Tibial nerve (tissue), 4 donors: ENCODE data around the gene RGL4. TPM values are rescaled to one million over a fixed set of nuclear protein-coding genes. Genes with fewer than 3 reads are reported as not detected.

Experiments
- DNase-seq, 2 donors: peaks; one replicate each; pipeline ENCODE4 v3.0.0-alpha.2; 2019; ENCODE audit warnings: low spot score in 2 of 2
- H3K27ac ChIP-seq, 4 donors: fragments of 200-600 bp; sonication (generic) in 3 of 4; one replicate each; pipeline ENCODE4 v1.5.1; 2017 to 2019; ENCODE audit warnings: mild to moderate bottlenecking in 1 of 4
- H3K27me3 ChIP-seq, 2 donors: fragments of 200-600 bp; sonication (generic) in 1 of 2; one replicate each; pipeline versions ENCODE4 v1.5.1 to v1.6.0; 2017 to 2019
- H3K36me3 ChIP-seq, 3 donors: fragments of 200-600 bp; sonication (generic); one replicate each; pipeline ENCODE4 v1.5.1; 2018 to 2019
- H3K4me1 ChIP-seq, 4 donors: fragments of 200-600 bp; sonication (generic) in 3 of 4; one replicate each; pipeline ENCODE4 v1.5.1; 2017 to 2019
- H3K4me3 ChIP-seq, 4 donors: fragments of 200-600 bp; sonication (generic) in 3 of 4; one replicate each; pipeline ENCODE4 v1.5.1; 2017 to 2019; ENCODE audit warnings: mild to moderate bottlenecking in 1 of 4, moderate library complexity in 1 of 4
- H3K9me3 ChIP-seq, 4 donors: fragments of 200-600 bp; sonication (generic) in 3 of 4; one replicate each; pipeline ENCODE4 v1.5.1; 2017 to 2019
- CTCF ChIP-seq, 5 experiments: fragments of 200-600 bp in 3 of 5; fragments of 450-650 bp in 2 of 5; sonication (generic) in 3 of 5; IDR thresholded peaks; one replicate each; pipeline ENCODE4 v1.5.1; 2016 to 2019; ENCODE audit warnings: antibody characterized with exemption in 5 of 5, mild to moderate bottlenecking in 3 of 5, moderate library complexity in 2 of 5
- EP300 ChIP-seq, 2 donors: sonication (generic); formaldehyde crosslinking; IDR thresholded peaks; one replicate each; pipeline ENCODE4 v1.6.1; 2017; ENCODE audit warnings: antibody characterized with exemption in 2 of 2, mild to moderate bottlenecking in 1 of 2
- POLR2A ChIP-seq, 2 donors: fragments of 450-650 bp; IDR thresholded peaks; one replicate each; pipeline ENCODE4 v1.6.1; 2017; ENCODE audit warnings: antibody characterized with exemption in 2 of 2, mild to moderate bottlenecking in 2 of 2, moderate library complexity in 2 of 2
- WGBS, 2 donors: methylation state at CpG; one replicate each; pipeline ENCODE4 v1.1.5; 2018; 5-methylcytosine and 5-hydroxymethylcytosine counted together
- total RNA-seq, 4 donors: library from RNA; depleted of rRNA; stranded (reverse); fragments of >200 nt; gene quantifications; one replicate each; pipeline ENCODE4 v1.1.0, GENCODE V29; 2016

The RGL4 gene
- total RNA-seq, 4 donors from 2014 or later, result not detected

GRCh38 chr22:23683545-23683944, 7.3 kb upstream of the RGL4 start:
- H3K9me3 ChIP-seq, result no peaks in the 10 kb centered on the region
- peaks cover 0 to 44% (median 10%) of the 10 kb centered on the region in 3 donors for H3K36me3 ChIP-seq
- H3K27ac ChIP-seq, result no peak overlapping the region
- peak in 1 of 2 donors; percentile 3 for DNase-seq
- no peaks in the 10 kb centered on the region for H3K27me3 ChIP-seq
- no peak for TF ChIP-seq CTCF (IDR thresholded peaks at IDR 0.05)
- no peak for TF ChIP-seq EP300 (IDR thresholded peaks at IDR 0.05)
- TF ChIP-seq POLR2A (IDR thresholded peaks at IDR 0.05), result no peak
- WGBS, 2 donors, result 82 to 84% methylated on average over 8 of the region's 8 CpGs
- H3K4me3 ChIP-seq, result no peak overlapping the region
- H3K4me1 ChIP-seq, result peaks cover 0 to 8% (median 0%) of the 10 kb centered on the region in 4 donors

- Histone ChIP-seq H3K4me1 (peaks cover 0 to 8% (median 0%) of the 10 kb centered on the region in 4 donors), H3K27ac (no peak overlapping the region), H3K27me3 (no peaks in the 10 kb centered on the region), H3K36me3 (peaks cover 0 to 47% (median 10%) of the 10 kb centered on the region in 3 donors), H3K4me3 (no peak overlapping the region), H3K9me3 (no peaks in the 10 kb centered on the region)
- DNase-seq, result peak in 1 of 2 donors; percentile 7
- 59 to 70% methylated on average over 5 to 6 of the region's 6 CpGs for WGBS, 2 donors
- TF ChIP-seq EP300 (IDR thresholded peaks at IDR 0.05) (no peak), CTCF (IDR thresholded peaks at IDR 0.05) (no peak)
These were observed 6.8 kb upstream of the RGL4 start for GRCh38 chr22:23684026-23684425.

GRCh38 chr22:23684561-23685031, 6.2 kb upstream of the RGL4 start:
- Histone ChIP-seq H3K4me1 (peaks cover 0 to 8% (median 0%) of the 10 kb centered on the region in 4 donors), H3K27me3 (no peaks in the 10 kb centered on the region), H3K27ac (no peak overlapping the region), H3K4me3 (no peak overlapping the region), H3K9me3 (no peaks in the 10 kb centered on the region), H3K36me3 (peaks cover 0 to 53% (median 10%) of the 10 kb centered on the region in 3 donors)
- peak in 1 of 2 donors; percentile 6 for DNase-seq
- 81 to 85% methylated on average over 8 of the region's 8 CpGs for WGBS, 2 donors
- no peak for TF ChIP-seq EP300 (IDR thresholded peaks at IDR 0.05)
- no peak for TF ChIP-seq CTCF (IDR thresholded peaks at IDR 0.05)
- no peak for TF ChIP-seq POLR2A (IDR thresholded peaks at IDR 0.05)

- H3K27ac ChIP-seq, result no peak overlapping the region
- TF ChIP-seq EP300 (IDR thresholded peaks at IDR 0.05) (no peak), CTCF (IDR thresholded peaks at IDR 0.05) (no peak), POLR2A (IDR thresholded peaks at IDR 0.05) (no peak)
- DNase-seq, result no peak
- peaks cover 0 to 8% (median 0%) of the 10 kb centered on the region in 4 donors for H3K4me1 ChIP-seq
- peaks cover 0 to 55% (median 10%) of the 10 kb centered on the region in 3 donors for H3K36me3 ChIP-seq
- WGBS, 2 donors, result 91 to 100% methylated on average over 4 of the region's 5 CpGs
- H3K9me3 ChIP-seq, result no peaks in the 10 kb centered on the region
- no peak overlapping the region for H3K4me3 ChIP-seq
- H3K27me3 ChIP-seq, result no peaks in the 10 kb centered on the region
These were observed 5.5 kb upstream of the RGL4 start for GRCh38 chr22:23685205-23685784.

- WGBS, 2 donors, result 73 to 76% methylated on average over 7 of the region's 7 CpGs
- Histone ChIP-seq H3K9me3 (no peaks in the 10 kb centered on the region), H3K36me3 (peaks cover 0 to 54% (median 10%) of the 10 kb centered on the region in 3 donors), H3K27ac (no peak overlapping the region), H3K4me3 (no peak overlapping the region), H3K4me1 (peaks cover 0 to 8% (median 0%) of the 10 kb centered on the region in 4 donors), H3K27me3 (no peaks in the 10 kb centered on the region)
- TF ChIP-seq POLR2A (IDR thresholded peaks at IDR 0.05) (no peak), CTCF (IDR thresholded peaks at IDR 0.05) (no peak), EP300 (IDR thresholded peaks at IDR 0.05) (no peak)
- no peak for DNase-seq
These were observed 4.3 kb upstream of the RGL4 start for GRCh38 chr22:23686416-23687024.
